ENCODE results near the gene TRIM46. TPM values are rescaled to one million over a fixed set of nuclear protein-coding genes. Genes with fewer than 3 reads are reported as not detected.
A peak's percentile ranks its signal among the peaks of the same experiment; 100 is the strongest.

Gene TRIM46
- total and polyA plus RNA-seq, 2 of the 13 experiments (the other 11 are each of a cell fraction or from before 2014, with no cell fraction given): 0.04 to 0.09 TPM

DNA sequence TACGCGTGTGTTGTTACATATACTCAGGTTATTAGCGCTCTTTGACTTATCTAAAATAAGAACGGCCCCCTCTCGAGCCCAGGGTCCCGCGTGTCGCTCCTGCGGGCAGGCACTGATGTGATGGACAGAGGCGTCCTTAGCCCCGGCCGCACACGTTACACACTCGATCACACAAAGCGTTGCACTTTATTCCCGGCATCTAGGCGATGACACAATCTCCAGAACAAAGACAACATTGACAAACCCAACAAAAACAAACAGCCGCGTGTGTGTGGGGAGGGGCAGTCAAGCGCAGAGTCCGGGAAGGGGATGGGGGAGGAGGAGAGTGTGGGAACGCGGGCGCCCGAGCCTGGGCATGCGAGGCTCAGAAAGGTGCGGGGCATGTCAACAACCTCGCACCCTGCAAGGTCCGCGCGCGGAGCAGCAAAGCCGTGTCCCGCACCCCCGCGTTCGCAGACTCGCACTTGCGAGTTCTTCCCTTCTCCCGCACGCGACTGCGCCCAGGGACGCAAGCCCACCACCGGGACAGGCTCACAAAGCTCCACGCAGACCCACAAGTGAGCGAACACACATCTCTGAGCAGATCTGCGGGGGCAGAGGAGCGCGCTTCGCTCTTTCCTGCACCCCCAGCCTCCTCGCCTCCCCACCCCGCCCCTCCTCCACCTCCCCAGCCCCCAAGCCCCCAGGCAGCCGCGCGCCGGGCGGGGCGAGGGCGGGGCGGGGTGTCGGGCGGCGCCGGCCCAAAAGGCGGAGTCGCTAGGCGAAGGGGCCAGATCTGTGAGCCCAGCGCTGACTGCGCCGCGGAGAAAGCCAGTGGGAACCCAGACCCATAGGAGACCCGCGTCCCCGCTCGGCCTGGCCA lies 46.3 kb upstream of the TRIM46 start, which contains the start of gene EFNA1 (continued):
- peak; percentile 76; the same call in 1 of the 3 replicates for TF ChIP-seq MXI1 (IDR thresholded peaks at IDR 0.05; ENCODE audit: borderline replicate concordance, low read depth, low read length)
- TF ChIP-seq ZNF816 (CRISPR knock-in tag; IDR thresholded peaks at IDR 0.05; ENCODE audit: borderline replicate concordance): peak; percentile 48
- peak; percentile 24; the same call in 1 of the 2 replicates for TF ChIP-seq ZNF605 (CRISPR knock-in tag; IDR thresholded peaks at IDR 0.05)
- TF ChIP-seq ATF7-NPFF (CRISPR knock-in tag; IDR thresholded peaks at IDR 0.05; ENCODE audit: low read depth): 0 out of 2 replicates have a peak, but pooled peaks have one; percentile 40
- TF ChIP-seq ZNF513 (CRISPR knock-in tag; conservative IDR thresholded peaks at IDR 0.05): no peak
- peak; percentile 100 for TF ChIP-seq SP5 (CRISPR knock-in tag; IDR thresholded peaks at IDR 0.05; ENCODE audit: borderline replicate concordance, low read depth)
- no peak for TF ChIP-seq KMT2B (CRISPR knock-in tag; IDR thresholded peaks at IDR 0.05)
- TF ChIP-seq CAMTA2 (CRISPR knock-in tag; IDR thresholded peaks at IDR 0.05; ENCODE audit: borderline replicate concordance): no peak
- TF ChIP-seq NAIF1 (CRISPR knock-in tag; IDR thresholded peaks at IDR 0.05; ENCODE audit: borderline replicate concordance): peak; percentile 92
- TF ChIP-seq, protein P1, sequence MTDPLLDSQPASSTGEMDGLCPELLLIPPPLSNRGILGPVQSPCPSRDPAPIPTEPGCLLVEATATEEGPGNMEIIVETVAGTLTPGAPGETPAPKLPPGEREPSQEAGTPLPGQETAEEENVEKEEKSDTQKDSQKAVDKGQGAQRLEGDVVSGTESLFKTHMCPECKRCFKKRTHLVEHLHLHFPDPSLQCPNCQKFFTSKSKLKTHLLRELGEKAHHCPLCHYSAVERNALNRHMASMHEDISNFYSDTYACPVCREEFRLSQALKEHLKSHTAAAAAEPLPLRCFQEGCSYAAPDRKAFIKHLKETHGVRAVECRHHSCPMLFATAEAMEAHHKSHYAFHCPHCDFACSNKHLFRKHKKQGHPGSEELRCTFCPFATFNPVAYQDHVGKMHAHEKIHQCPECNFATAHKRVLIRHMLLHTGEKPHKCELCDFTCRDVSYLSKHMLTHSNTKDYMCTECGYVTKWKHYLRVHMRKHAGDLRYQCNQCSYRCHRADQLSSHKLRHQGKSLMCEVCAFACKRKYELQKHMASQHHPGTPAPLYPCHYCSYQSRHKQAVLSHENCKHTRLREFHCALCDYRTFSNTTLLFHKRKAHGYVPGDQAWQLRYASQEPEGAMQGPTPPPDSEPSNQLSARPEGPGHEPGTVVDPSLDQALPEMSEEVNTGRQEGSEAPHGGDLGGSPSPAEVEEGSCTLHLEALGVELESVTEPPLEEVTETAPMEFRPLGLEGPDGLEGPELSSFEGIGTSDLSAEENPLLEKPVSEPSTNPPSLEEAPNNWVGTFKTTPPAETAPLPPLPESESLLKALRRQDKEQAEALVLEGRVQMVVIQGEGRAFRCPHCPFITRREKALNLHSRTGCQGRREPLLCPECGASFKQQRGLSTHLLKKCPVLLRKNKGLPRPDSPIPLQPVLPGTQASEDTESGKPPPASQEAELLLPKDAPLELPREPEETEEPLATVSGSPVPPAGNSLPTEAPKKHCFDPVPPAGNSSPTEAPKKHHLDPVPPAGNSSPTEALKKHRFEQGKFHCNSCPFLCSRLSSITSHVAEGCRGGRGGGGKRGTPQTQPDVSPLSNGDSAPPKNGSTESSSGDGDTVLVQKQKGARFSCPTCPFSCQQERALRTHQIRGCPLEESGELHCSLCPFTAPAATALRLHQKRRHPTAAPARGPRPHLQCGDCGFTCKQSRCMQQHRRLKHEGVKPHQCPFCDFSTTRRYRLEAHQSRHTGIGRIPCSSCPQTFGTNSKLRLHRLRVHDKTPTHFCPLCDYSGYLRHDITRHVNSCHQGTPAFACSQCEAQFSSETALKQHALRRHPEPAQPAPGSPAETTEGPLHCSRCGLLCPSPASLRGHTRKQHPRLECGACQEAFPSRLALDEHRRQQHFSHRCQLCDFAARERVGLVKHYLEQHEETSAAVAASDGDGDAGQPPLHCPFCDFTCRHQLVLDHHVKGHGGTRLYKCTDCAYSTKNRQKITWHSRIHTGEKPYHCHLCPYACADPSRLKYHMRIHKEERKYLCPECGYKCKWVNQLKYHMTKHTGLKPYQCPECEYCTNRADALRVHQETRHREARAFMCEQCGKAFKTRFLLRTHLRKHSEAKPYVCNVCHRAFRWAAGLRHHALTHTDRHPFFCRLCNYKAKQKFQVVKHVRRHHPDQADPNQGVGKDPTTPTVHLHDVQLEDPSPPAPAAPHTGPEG (CRISPR knock-in tag; IDR thresholded peaks at IDR 0.05): peak; percentile 16; the same call in 1 of the 2 replicates
- TF ChIP-seq RXRB (CRISPR knock-in tag; IDR thresholded peaks at IDR 0.05; ENCODE audit: borderline replicate concordance): peak; percentile 96
- TF ChIP-seq ZMYM3 (CRISPR knock-in tag; IDR thresholded peaks at IDR 0.05): 0 out of 2 replicates have a peak, but pooled peaks have one; percentile 19
- no peak for TF ChIP-seq ZNF720 (CRISPR knock-in tag; IDR thresholded peaks at IDR 0.05)
- TF ChIP-seq ZNF839 (CRISPR knock-in tag; IDR thresholded peaks at IDR 0.05; ENCODE audit: borderline replicate concordance): no peak
- TF ChIP-seq ZNF10 (CRISPR knock-in tag; IDR thresholded peaks at IDR 0.05; ENCODE audit: borderline replicate concordance, low read depth): no peak
- TF ChIP-seq DPF2 (CRISPR knock-in tag; IDR thresholded peaks at IDR 0.05; ENCODE audit: borderline replicate concordance, low read depth): peak; percentile 83; the same call in 1 of the 2 replicates
- TF ChIP-seq NFYC (CRISPR knock-in tag; IDR thresholded peaks at IDR 0.05): no peak
- TF ChIP-seq SP1 (IDR thresholded peaks at IDR 0.05): no peak
- TF ChIP-seq SP1 (CRISPR knock-in tag; IDR thresholded peaks at IDR 0.05): peak; percentile 51
- TF ChIP-seq HOXA3 (CRISPR knock-in tag; IDR thresholded peaks at IDR 0.05): peak; percentile 79
- TF ChIP-seq ZSCAN5A (CRISPR knock-in tag; IDR thresholded peaks at IDR 0.05; ENCODE audit: borderline replicate concordance): 0 out of 2 replicates have a peak, but pooled peaks have one; percentile 79
